KOPT-K1 (cell line): ENCODE measurements around the gene C16orf92.
"Not testable (repeated sequence)": the region's sequence is repeated elsewhere in the genome, so short reads cannot be mapped to it uniquely, and the experiment has no call there.

Source experiments
- H3K27ac ChIP-seq: fragments of 200-600 bp; sonication (generic); 2 replicates; pipeline ENCODE4 v1.5.1; 2016; ENCODE audit warnings: antibody characterized with exemption, mild to moderate bottlenecking, low read depth, low read length; ENCODE audit not compliant: poor library complexity, severe bottlenecking
- H3K36me3 ChIP-seq: fragments of 200-600 bp; sonication (generic); 2 replicates; pipeline ENCODE4 v1.5.1; 2017; ENCODE audit warnings: antibody characterized with exemption, mild to moderate bottlenecking, low read length, moderate library complexity; ENCODE audit not compliant: insufficient read depth
- H3K9me3 ChIP-seq: fragments of 200-600 bp; sonication (generic); 2 replicates; pipeline ENCODE4 v1.5.1; 2017; ENCODE audit warnings: antibody characterized with exemption, low read length, mild to moderate bottlenecking; ENCODE audit not compliant: insufficient read depth, poor library complexity, severe bottlenecking

The C16orf92 gene

GRCh38 chr16:30025156-30025555 is 2.2 kb downstream of the C16orf92 start:
- H3K36me3 ChIP-seq, result no peaks in the 10 kb centered on the region
- no peak overlapping the region for H3K27ac ChIP-seq
- no peaks in the 10 kb centered on the region for H3K9me3 ChIP-seq

GRCh38 chr16:30025574-30025973 is 2.6 kb downstream of the C16orf92 start:
- no peaks in the 10 kb centered on the region for H3K36me3 ChIP-seq
- H3K27ac ChIP-seq, result no peak overlapping the region
- no peaks in the 10 kb centered on the region for H3K9me3 ChIP-seq

GRCh38 chr16:30026449-30026848 is 3.5 kb downstream of the C16orf92 start:
- H3K36me3 ChIP-seq, result no peaks in the 10 kb centered on the region

GRCh38 chr16:30027588-30028437 is 4.8 kb downstream of the C16orf92 start:
- Histone ChIP-seq H3K36me3 (no peaks in the 10 kb centered on the region), H3K27ac (no peak overlapping the region), H3K9me3 (no peaks in the 10 kb centered on the region)

More at GRCh38 chr16:30026449-30026848, 3.5 kb downstream of the C16orf92 start:
- Histone ChIP-seq H3K9me3 (no peaks in the 10 kb centered on the region), H3K27ac (no peak overlapping the region)

GRCh38 chr16:30028438-30029076 is 5.6 kb downstream of the C16orf92 start:
- no peaks in the 10 kb centered on the region for H3K36me3 ChIP-seq
- H3K27ac ChIP-seq, result no peak overlapping the region

GRCh38 chr16:30030011-30030685 is 7.2 kb downstream of the C16orf92 start:
- Histone ChIP-seq H3K9me3 (no peaks in the 10 kb centered on the region), H3K27ac (no peak overlapping the region), H3K36me3 (no peaks in the 10 kb centered on the region)

More at GRCh38 chr16:30028438-30029076, 5.6 kb downstream of the C16orf92 start:
- no peaks in the 10 kb centered on the region for H3K9me3 ChIP-seq

GRCh38 chr16:30030841-30031413 is 7.9 kb downstream of the C16orf92 start, which contains the start of gene TLCD3B:
TSS of gene TLCD3B (minus strand) at chr16:30031271. CDS start at chr16:30030527, 744 bp downstream.
- H3K36me3 ChIP-seq, result no peaks in the 10 kb centered on the region
- H3K27ac ChIP-seq, result no peak within 1 kb of the TSS
- no peaks in the 10 kb centered on the region for H3K9me3 ChIP-seq

GRCh38 chr16:30031477-30031918 is 8.5 kb downstream of the C16orf92 start:
- Histone ChIP-seq H3K27ac (no peak overlapping the region), H3K36me3 (no peaks in the 10 kb centered on the region), H3K9me3 (no peaks in the 10 kb centered on the region)

GRCh38 chr16:30032083-30032819 is 9.3 kb downstream of the C16orf92 start:
- Histone ChIP-seq H3K9me3 (no peaks in the 10 kb centered on the region), H3K36me3 (no peaks in the 10 kb centered on the region), H3K27ac (no peak overlapping the region)

DNA sequence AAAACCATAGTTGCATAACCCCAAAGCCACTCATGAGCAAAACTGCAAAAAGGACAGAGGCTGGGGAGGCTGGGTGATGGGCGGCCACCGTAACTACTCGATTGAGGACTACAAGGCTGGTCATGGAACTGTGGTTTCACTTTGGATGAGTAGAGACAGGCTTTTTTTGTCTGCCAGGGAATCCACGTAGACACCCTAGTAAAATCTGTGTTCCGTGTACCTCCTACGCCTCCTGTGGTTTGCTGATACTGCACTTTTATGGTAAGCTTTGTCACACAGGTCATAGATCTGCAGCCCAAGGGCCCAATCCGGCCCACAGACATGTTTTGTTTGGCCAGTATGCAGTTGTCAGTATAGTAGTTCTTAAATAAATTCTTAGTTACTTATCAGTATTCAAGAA is 10.3 kb downstream of the C16orf92 start:
- no peak overlapping the region for H3K27ac ChIP-seq
- H3K9me3 ChIP-seq, result no peaks in the 10 kb centered on the region
- no peaks in the 10 kb centered on the region for H3K36me3 ChIP-seq

- Histone ChIP-seq H3K27ac (no peak overlapping the region), H3K36me3 (no peaks in the 10 kb centered on the region), H3K9me3 (no peaks in the 10 kb centered on the region)
Observed at GRCh38 chr16:30040221-30040620, 17.2 kb downstream of the C16orf92 start.

GRCh38 chr16:30040690-30041089 is 17.7 kb downstream of the C16orf92 start:
- not testable (repeated sequence) for H3K9me3 ChIP-seq, H3K36me3 ChIP-seq, H3K27ac ChIP-seq

- Histone ChIP-seq H3K9me3 (no peaks in the 10 kb centered on the region), H3K36me3 (no peaks in the 10 kb centered on the region), H3K27ac (no peak overlapping the region)
Observed at GRCh38 chr16:30041841-30042240, 18.8 kb downstream of the C16orf92 start.

GRCh38 chr16:30046178-30046577 is 23.2 kb downstream of the C16orf92 start:
- Histone ChIP-seq H3K27ac (no peak overlapping the region), H3K36me3 (no peaks in the 10 kb centered on the region), H3K9me3 (no peaks in the 10 kb centered on the region)
